Metanephros (tissue), 1 donor: Measurements from ENCODE around the gene GALM. TPM values are rescaled to one million over a fixed set of nuclear protein-coding genes. Genes with fewer than 3 reads are reported as not detected.

Experiments used
- total RNA-seq: library from RNA; depleted of rRNA; stranded (reverse); fragments of >200 nt; gene quantifications from one replicate; pipeline ENCODE4 v1.2.3, GENCODE V29; 2014

Gene GALM
- total RNA-seq, result 39.1 TPM

DNA sequence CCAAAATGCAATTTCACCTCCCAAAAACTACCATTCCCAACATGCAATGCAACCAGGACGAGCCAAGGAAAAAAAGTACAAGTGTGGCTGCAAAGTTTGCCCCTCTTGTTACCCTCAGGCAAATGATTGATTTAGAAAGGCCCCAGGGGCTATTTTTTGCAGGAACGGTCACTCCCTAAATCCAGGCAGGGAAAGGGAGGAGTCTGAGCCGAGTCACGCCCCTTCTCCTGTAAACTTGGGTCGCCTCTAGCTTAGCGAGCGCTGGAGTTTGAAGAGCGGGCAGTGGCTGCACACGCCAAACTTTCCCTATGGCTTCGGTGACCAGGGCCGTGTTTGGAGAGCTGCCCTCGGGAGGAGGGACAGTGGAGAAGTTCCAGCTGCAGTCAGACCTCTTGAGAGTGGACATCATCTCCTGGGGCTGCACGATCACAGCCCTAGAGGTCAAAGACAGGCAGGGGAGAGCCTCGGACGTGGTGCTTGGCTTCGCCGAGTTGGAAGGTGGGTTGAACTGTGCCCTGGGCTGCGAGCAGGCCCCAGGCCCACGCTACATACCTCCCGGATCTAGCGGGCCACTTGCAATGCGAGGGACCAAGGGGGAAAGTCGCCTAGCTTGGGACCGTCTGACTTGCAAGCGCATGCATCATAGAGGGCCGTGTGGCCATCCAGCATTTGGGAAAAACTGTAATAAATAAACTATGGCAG, at the start of gene GALM:
Gene GALM, plus strand, starts transcription at position 261 of the 702 bp plus-strand sequence. Its CDS starts 48 bp downstream, at position 309.

DNA sequence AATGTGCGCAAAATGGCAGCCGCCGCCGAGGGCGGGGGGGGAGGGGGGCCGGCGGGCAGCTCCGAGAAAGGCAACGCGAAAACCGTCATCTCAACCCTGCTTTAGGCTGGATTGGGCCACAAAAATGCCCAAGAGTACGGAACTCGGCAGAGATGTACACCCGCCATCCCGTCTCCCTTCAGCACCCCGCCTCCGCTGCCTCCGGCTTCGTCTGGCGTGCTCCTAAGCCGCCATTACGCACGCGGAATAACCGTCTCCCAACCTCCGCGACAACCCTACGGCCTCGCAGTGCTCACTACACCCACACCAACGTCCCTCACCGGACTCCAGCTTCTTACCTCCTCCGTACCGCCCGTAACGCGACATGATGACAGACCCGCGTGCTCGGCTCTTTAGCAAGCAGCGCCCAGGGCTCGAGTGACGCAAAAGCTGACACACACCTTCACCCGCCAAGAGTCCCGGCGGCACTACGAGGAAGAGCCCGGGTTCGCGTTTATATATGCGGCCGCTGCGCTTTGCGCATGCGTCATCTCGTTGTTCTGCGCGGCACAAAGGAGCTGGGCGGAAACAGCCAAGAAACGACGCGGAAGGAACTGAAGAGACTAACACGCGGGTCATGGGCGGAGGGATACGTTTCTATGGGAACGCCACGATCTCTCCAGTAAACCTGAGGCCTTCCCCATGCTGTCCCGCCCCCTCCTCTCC, 85.1 kb downstream of the GALM start, which contains the start of gene SRSF7:
Gene SRSF7, minus strand, starts transcription at position 471 of the 705 bp plus-strand sequence. Its CDS starts 105 bp downstream, at position 366.

Other genes with a start within 250 kb of the GALM start
- 74.2 TPM for gene HNRNPLL, start 63.2 kb upstream of the GALM start, total RNA-seq
- 139 TPM for gene SRSF7, start 85.2 kb downstream of the GALM start, total RNA-seq
- 8.6 TPM for gene GEMIN6, start 112.1 kb downstream of the GALM start, total RNA-seq
- gene DHX57, start 209.8 kb downstream of the GALM start, total RNA-seq, result 22.2 TPM
- gene MORN2, start 209.9 kb downstream of the GALM start, total RNA-seq, result 13.5 TPM
- gene ARHGEF33, start 223.8 kb downstream of the GALM start, total RNA-seq, result 4.1 TPM